Panc1 (cell line): ENCODE data around the gene TRMT10B. TPM values are rescaled to one million over a fixed set of nuclear protein-coding genes. Genes with fewer than 3 reads are reported as not detected.

Experiments used
- ATAC-seq: fragments of 200-7000 bp; cut with Tn5 transposase; 2 replicates; pipeline ENCODE4 v1.9.1; 2020; ENCODE audit warnings: mild to moderate bottlenecking, moderate library complexity
- BruUV-seq: library from RNA; stranded (reverse); fragments of 400-500 nt; replicated peaks from 2 replicates; lab custom pipeline; 2021; lab: Mats Ljungman, UMichigan
- CTCF ChIA-PET: fragments of 300-600 bp; sonication (Branson Sonifier 250); formaldehyde crosslinking; loops from one replicate; lab custom pipeline; 2022; ENCODE audit warnings: antibody characterized with exemption; lab: Charles Lee
- POLR2A ChIA-PET: fragments of 300-600 bp; sonication (Branson Sonifier 250); formaldehyde crosslinking; loops from one replicate; lab custom pipeline; 2022; ENCODE audit warnings: antibody characterized with exemption; lab: Charles Lee
- DNase-seq: peaks from one replicate; pipeline ENCODE4 v3.0.0-alpha.2; 2010; ENCODE audit warnings: low read depth, low spot score
- H3K27ac ChIP-seq: 2 replicates; pipeline ENCODE4 v1.5.1; 2011; ENCODE audit warnings: mild to moderate bottlenecking, low read length, inconsistent platforms
- H3K27me3 ChIP-seq: fragments of 200-500 bp; sonication (Bioruptor generic); 2 replicates; pipeline ENCODE4 v1.6.0; 2014; ENCODE audit warnings: low read length, inconsistent platforms; ENCODE audit not compliant: control insufficient read depth, insufficient read depth
- H3K36me3 ChIP-seq: fragments of 200-500 bp; sonication (Bioruptor generic); 2 replicates; pipeline ENCODE4 v1.5.1; 2014; ENCODE audit warnings: inconsistent platforms, mild to moderate bottlenecking, low read length, moderate library complexity; ENCODE audit not compliant: control insufficient read depth, insufficient read depth
- H3K4me1 ChIP-seq: 2 replicates; pipeline ENCODE4 v1.5.1; 2011; ENCODE audit warnings: inconsistent platforms, mild to moderate bottlenecking, low read length, moderate library complexity; ENCODE audit not compliant: control insufficient read depth, insufficient read depth
- H3K4me3 ChIP-seq, 2 experiments: 2 replicates each; pipeline ENCODE4 v1.5.1; 2011 to 2012; ENCODE audit warnings: low read depth in 2 of 2, low read length in 2 of 2, mild to moderate bottlenecking in 2 of 2, inconsistent platforms in 1 of 2, moderate library complexity in 1 of 2
- H3K9me3 ChIP-seq: fragments of 200-500 bp; sonication (Bioruptor generic); 2 replicates; pipeline ENCODE4 v1.5.1; 2014; ENCODE audit warnings: low read depth, mild to moderate bottlenecking, inconsistent platforms, low read length, moderate library complexity; ENCODE audit not compliant: control insufficient read depth, insufficient read depth
- POLR2AphosphoS5 ChIP-seq: IDR thresholded peaks from 2 replicates; pipeline ENCODE4 v1.6.1; 2012; ENCODE audit warnings: mild to moderate bottlenecking, low read depth, low read length, moderate library complexity
- SIN3A ChIP-seq: IDR thresholded peaks from 2 replicates; pipeline ENCODE4 v1.6.1; 2012; ENCODE audit warnings: low read depth, mild to moderate bottlenecking, low read length, moderate library complexity, borderline replicate concordance; ENCODE audit not compliant: insufficient read depth
- TCF7L2 ChIP-seq: IDR thresholded peaks from 2 replicates; pipeline ENCODE4 v1.6.1; 2011; ENCODE audit warnings: mild to moderate bottlenecking, low read depth, low read length, inconsistent platforms
- in situ Hi-C: cut with HindIII; loops from 2 replicates; pipeline ENCODE4 v1.10.0; 2016; ENCODE audit warnings: low sequenced_read_pairs, low pct_unique_long_range_greater_than_20kb
- intact Hi-C: fragments of 100-400 bp; cut with micrococcal nuclease; formaldehyde crosslinking; loops from one replicate; pipeline ENCODE4 v1.10.0; 2022; ENCODE audit not compliant: unreplicated experiment
- total RNA-seq: library from RNA; stranded (reverse); gene quantifications from one replicate; pipeline ENCODE4 v1.2.1, GENCODE V29; 2021; ENCODE audit not compliant: unreplicated experiment
- TF ChIP-seq, protein P1 (sequence below): fragments of 450-650 bp; IDR thresholded peaks from 2 replicates; pipeline ENCODE4 v1.5.1; 2017; ENCODE audit warnings: mild to moderate bottlenecking
- TF ChIP-seq, protein P2 (sequence below), 2 experiments: IDR thresholded peaks; 2 replicates each; pipeline ENCODE4 v1.6.1; 2011 to 2012; ENCODE audit warnings: low read depth in 2 of 2, control low read depth in 1 of 2, low read length in 1 of 2, mild to moderate bottlenecking in 1 of 2, moderate library complexity in 1 of 2; ENCODE audit not compliant: insufficient read depth in 1 of 2

TRMT10B gene
- total RNA-seq, 1 experiment from 2014 or later, result 9.8 TPM

GRCh38 chr9:37798677-37799076, 45.1 kb downstream of the TRMT10B start:
- BruUV-seq, result no TSS peak
- ChIA-PET POLR2A (no interaction called here), CTCF (no interaction called here)
- in situ Hi-C loops (no loop called here), intact Hi-C loops (no loop called here)
- Histone ChIP-seq H3K36me3 (peaks cover 3% of the 10 kb centered on the region; the same call in 1 of the 2 replicates), H3K27ac (no peak overlapping the region), H3K4me1 (peaks cover 4% of the 10 kb centered on the region; the same call in 1 of the 2 replicates), H3K4me3 (no peak overlapping the region), H3K27me3 (no peaks in the 10 kb centered on the region), H3K9me3 (no peaks in the 10 kb centered on the region)
- no peak for DNase-seq
- no peak for ATAC-seq
- TF ChIP-seq SIN3A (no peak), POLR2AphosphoS5 (no peak), TCF7L2 (no peak)
- TF ChIP-seq, protein P1, sequence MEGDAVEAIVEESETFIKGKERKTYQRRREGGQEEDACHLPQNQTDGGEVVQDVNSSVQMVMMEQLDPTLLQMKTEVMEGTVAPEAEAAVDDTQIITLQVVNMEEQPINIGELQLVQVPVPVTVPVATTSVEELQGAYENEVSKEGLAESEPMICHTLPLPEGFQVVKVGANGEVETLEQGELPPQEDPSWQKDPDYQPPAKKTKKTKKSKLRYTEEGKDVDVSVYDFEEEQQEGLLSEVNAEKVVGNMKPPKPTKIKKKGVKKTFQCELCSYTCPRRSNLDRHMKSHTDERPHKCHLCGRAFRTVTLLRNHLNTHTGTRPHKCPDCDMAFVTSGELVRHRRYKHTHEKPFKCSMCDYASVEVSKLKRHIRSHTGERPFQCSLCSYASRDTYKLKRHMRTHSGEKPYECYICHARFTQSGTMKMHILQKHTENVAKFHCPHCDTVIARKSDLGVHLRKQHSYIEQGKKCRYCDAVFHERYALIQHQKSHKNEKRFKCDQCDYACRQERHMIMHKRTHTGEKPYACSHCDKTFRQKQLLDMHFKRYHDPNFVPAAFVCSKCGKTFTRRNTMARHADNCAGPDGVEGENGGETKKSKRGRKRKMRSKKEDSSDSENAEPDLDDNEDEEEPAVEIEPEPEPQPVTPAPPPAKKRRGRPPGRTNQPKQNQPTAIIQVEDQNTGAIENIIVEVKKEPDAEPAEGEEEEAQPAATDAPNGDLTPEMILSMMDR, result no peak
- TF ChIP-seq, protein P2, sequence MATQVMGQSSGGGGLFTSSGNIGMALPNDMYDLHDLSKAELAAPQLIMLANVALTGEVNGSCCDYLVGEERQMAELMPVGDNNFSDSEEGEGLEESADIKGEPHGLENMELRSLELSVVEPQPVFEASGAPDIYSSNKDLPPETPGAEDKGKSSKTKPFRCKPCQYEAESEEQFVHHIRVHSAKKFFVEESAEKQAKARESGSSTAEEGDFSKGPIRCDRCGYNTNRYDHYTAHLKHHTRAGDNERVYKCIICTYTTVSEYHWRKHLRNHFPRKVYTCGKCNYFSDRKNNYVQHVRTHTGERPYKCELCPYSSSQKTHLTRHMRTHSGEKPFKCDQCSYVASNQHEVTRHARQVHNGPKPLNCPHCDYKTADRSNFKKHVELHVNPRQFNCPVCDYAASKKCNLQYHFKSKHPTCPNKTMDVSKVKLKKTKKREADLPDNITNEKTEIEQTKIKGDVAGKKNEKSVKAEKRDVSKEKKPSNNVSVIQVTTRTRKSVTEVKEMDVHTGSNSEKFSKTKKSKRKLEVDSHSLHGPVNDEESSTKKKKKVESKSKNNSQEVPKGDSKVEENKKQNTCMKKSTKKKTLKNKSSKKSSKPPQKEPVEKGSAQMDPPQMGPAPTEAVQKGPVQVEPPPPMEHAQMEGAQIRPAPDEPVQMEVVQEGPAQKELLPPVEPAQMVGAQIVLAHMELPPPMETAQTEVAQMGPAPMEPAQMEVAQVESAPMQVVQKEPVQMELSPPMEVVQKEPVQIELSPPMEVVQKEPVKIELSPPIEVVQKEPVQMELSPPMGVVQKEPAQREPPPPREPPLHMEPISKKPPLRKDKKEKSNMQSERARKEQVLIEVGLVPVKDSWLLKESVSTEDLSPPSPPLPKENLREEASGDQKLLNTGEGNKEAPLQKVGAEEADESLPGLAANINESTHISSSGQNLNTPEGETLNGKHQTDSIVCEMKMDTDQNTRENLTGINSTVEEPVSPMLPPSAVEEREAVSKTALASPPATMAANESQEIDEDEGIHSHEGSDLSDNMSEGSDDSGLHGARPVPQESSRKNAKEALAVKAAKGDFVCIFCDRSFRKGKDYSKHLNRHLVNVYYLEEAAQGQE (IDR thresholded peaks at IDR 0.05; ENCODE audit: insufficient read depth in 1 of 2, low read depth in 2 of 2, low read length in 1 of 2), result no peak

DNA sequence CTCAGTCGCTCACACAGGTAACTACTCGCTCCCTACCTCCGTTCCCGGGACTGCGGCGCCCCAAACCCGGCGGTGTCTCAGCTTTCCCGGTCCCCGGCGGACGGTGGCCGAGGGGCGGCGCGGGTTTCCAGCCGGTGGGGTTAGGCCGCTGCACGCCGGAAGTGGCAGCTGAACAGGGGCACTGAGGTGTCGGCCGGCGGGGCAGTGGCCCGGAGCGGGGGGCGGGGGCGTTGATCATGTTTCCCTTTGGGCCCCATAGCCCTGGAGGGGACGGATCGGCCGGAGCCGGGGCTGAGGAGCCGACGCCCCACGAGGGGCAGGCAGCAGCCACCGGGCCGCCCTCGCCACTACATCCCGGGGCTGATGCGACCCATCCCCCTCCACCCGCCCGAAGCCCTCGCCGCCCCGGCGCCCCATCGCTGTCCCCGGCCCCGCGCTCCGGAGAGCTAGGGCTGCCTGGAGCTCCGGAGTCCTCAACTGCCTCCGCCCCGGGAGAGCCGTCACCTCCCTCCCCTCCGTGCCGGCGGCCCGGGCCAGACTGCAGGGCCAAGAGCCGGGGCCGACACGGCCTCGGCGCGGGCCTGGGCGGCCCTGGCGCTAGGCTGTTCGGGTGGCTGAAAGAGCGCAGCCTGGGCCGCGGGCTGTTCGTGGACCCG, 47.2 kb downstream of the TRMT10B start, which contains the start of gene DCAF10:
DCAF10 (plus strand) TSS at position 167 of the 656 bp plus-strand sequence; CDS start at position 237, 70 bp downstream.
- H3K4me3 ChIP-seq, result peak within 1 kb of the TSS; percentile 78 to 87
- BruUV-seq, result no TSS peak
- ATAC-seq, result peak; percentile 96
- peaks cover 4% of the 10 kb centered on the region; the same call in 1 of the 2 replicates for H3K4me1 ChIP-seq
- in situ Hi-C loops (no loop called here), intact Hi-C loops (no loop called here)
- H3K27me3 ChIP-seq, result no peaks in the 10 kb centered on the region
- ChIA-PET POLR2A (interaction anchor here (0.6 kb wide), 1 partner anchor 227 kb away, joined by 7 read pairs; no protein-coding TSS in a partner anchor), CTCF (interaction anchor here (0.7 kb wide), 1 partner anchor 33 kb away, joined by 3 read pairs; no protein-coding TSS in a partner anchor)
- H3K9me3 ChIP-seq, result no peaks in the 10 kb centered on the region
- H3K36me3 ChIP-seq, result peaks cover 3% of the 10 kb centered on the region; the same call in 1 of the 2 replicates
- peak within 1 kb of the TSS; percentile 83 for H3K27ac ChIP-seq
- TF ChIP-seq SIN3A (peak; percentile 82; the same call in 1 of the 2 replicates), POLR2AphosphoS5 (peak; percentile 89), TCF7L2 (0 out of 2 replicates have a peak, but pooled peaks have one; percentile 42)
- TF ChIP-seq, protein P1, result no peak
- TF ChIP-seq, protein P2 (IDR thresholded peaks at IDR 0.05; ENCODE audit: insufficient read depth in 1 of 2, low read depth in 2 of 2, low read length in 1 of 2), result 0 out of 4 replicates have a peak, but pooled peaks of 1 of the 2 experiments have one; percentile 60
- DNase-seq, result no peak
